ENCODE measurements around the gene FBXO38.

DNA sequence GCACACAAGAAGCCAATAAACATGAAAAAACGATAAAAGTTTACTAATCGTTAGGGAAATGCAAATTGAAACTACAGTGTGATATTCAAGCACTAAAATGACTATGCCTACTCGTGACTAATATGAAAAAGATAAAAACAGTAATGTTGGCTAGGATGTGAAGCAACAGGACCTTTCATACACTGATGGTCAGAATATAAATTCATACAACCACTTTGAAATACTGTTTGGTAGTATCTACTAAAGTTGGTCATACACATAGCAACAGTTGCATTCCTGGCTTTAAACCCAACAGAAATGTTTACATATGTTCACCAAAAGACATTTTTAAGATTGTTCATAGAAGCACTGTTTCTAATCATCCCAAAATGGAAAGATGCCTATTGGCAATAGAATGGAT, 24.3 kb downstream of the FBXO38 start:
- TF ChIP-seq CTCF (IDR thresholded peaks at IDR 0.05) (no peak), EP300 (IDR thresholded peaks at IDR 0.05) (no peak)
